SK-N-SH treated with all-trans-retinoic acid at 6 μM for 48 hours (cell line): ENCODE measurements around the gene GNA12.

ENCODE experiments used
- ATAC-seq: fragments of 200-7000 bp; cut with Tn5 transposase; 3 replicates; pipeline ENCODE4 v1.9.1; 2020; ENCODE audit warnings: mild to moderate bottlenecking, moderate library complexity
- ARNTL ChIP-seq: fragments of 450-650 bp; formaldehyde crosslinking; IDR thresholded peaks from 2 replicates; pipeline ENCODE4 v1.5.0; 2020; ENCODE audit warnings: low read depth, mild to moderate bottlenecking, moderate library complexity, borderline replicate concordance
- BACH2 ChIP-seq: fragments of 250-450 bp; sonication (Bioruptor Pico); IDR thresholded peaks from 2 replicates; pipeline ENCODE4 v1.9.0; 2021; ENCODE audit warnings: mild to moderate bottlenecking, borderline replicate concordance
- ESRRG ChIP-seq: fragments of 250-450 bp; sonication (Bioruptor Pico); IDR thresholded peaks from 2 replicates; pipeline ENCODE4 v1.6.1; 2021; ENCODE audit warnings: mild to moderate bottlenecking
- ISL1 ChIP-seq: fragments of 250-450 bp; sonication (Bioruptor Pico); IDR thresholded peaks from 2 replicates; pipeline ENCODE4 v2.1.2; 2022; ENCODE audit warnings: mild to moderate bottlenecking, moderate library complexity
- OSR1 ChIP-seq: fragments of 250-450 bp; sonication (Bioruptor Pico); IDR thresholded peaks from 2 replicates; pipeline ENCODE4 v1.8.0; 2022; ENCODE audit warnings: moderate library complexity, mild to moderate bottlenecking, inconsistent platforms
- PATZ1 ChIP-seq: fragments of 250-450 bp; sonication (Bioruptor Pico); IDR thresholded peaks from 2 replicates; pipeline ENCODE4 v1.8.0; 2020; ENCODE audit warnings: mild to moderate bottlenecking, moderate library complexity, borderline replicate concordance
- RARB ChIP-seq: fragments of 250-450 bp; sonication (Bioruptor Pico); IDR thresholded peaks from 2 replicates; pipeline ENCODE4 v1.8.0; 2021; ENCODE audit warnings: mild to moderate bottlenecking, moderate library complexity
- SNAI2 ChIP-seq: fragments of 250-450 bp; sonication (Bioruptor Pico); IDR thresholded peaks from 2 replicates; pipeline ENCODE4 v1.5.0; 2020; ENCODE audit warnings: mild to moderate bottlenecking, moderate library complexity
- TCF4 ChIP-seq: fragments of 250-450 bp; sonication (Bioruptor Pico); IDR thresholded peaks from 2 replicates; pipeline ENCODE4 v1.8.0; 2021; ENCODE audit warnings: mild to moderate bottlenecking, moderate library complexity, borderline replicate concordance
- TSHZ2 ChIP-seq: fragments of 250-450 bp; sonication (Bioruptor Pico); IDR thresholded peaks from 2 replicates; pipeline ENCODE4 v1.5.0; 2020; ENCODE audit warnings: mild to moderate bottlenecking, moderate library complexity
- ZC3H10 ChIP-seq: fragments of 250-450 bp; sonication (Bioruptor Pico); IDR thresholded peaks from 2 replicates; pipeline ENCODE4 v1.5.1; 2021; ENCODE audit warnings: mild to moderate bottlenecking, moderate library complexity
- ZFP3 ChIP-seq: fragments of 250-450 bp; sonication (Bioruptor Pico); IDR thresholded peaks from 2 replicates; pipeline ENCODE4 v1.5.0; 2020; ENCODE audit warnings: mild to moderate bottlenecking, moderate library complexity
- ZFP30 ChIP-seq: fragments of 450-650 bp; formaldehyde crosslinking; IDR thresholded peaks from 2 replicates; pipeline ENCODE4 v1.5.0; 2022; ENCODE audit warnings: mild to moderate bottlenecking, moderate library complexity
- ZNF565 ChIP-seq: fragments of 450-650 bp; formaldehyde crosslinking; conservative IDR thresholded peaks from 2 replicates; pipeline ENCODE4 v1.5.0; 2020; ENCODE audit warnings: low read depth, mild to moderate bottlenecking, moderate library complexity
- ZNF70 ChIP-seq: fragments of 450-650 bp; formaldehyde crosslinking; IDR thresholded peaks from 2 replicates; pipeline ENCODE4 v1.5.0; 2020; ENCODE audit warnings: mild to moderate bottlenecking, moderate library complexity
- ZNF8 ChIP-seq: fragments of 450-650 bp; formaldehyde crosslinking; IDR thresholded peaks from 2 replicates; pipeline ENCODE4 v1.5.0; 2020; ENCODE audit warnings: mild to moderate bottlenecking, moderate library complexity
- TF ChIP-seq, protein P1 (sequence below): fragments of 250-450 bp; sonication (Bioruptor Pico); IDR thresholded peaks from 2 replicates; pipeline ENCODE4 v1.5.1; 2020; ENCODE audit warnings: low read depth, mild to moderate bottlenecking, moderate library complexity
- TF ChIP-seq, protein P2 (sequence below): fragments of 250-450 bp; sonication (Bioruptor Pico); IDR thresholded peaks from 2 replicates; pipeline ENCODE4 v1.8.0; 2021; ENCODE audit warnings: low read depth, mild to moderate bottlenecking, moderate library complexity, borderline replicate concordance
- TF ChIP-seq, protein P3 (sequence below): fragments of 250-450 bp; sonication (Bioruptor Pico); IDR thresholded peaks from 2 replicates; pipeline ENCODE4 v1.5.1; 2021; ENCODE audit warnings: mild to moderate bottlenecking, moderate library complexity

Gene GNA12

DNA sequence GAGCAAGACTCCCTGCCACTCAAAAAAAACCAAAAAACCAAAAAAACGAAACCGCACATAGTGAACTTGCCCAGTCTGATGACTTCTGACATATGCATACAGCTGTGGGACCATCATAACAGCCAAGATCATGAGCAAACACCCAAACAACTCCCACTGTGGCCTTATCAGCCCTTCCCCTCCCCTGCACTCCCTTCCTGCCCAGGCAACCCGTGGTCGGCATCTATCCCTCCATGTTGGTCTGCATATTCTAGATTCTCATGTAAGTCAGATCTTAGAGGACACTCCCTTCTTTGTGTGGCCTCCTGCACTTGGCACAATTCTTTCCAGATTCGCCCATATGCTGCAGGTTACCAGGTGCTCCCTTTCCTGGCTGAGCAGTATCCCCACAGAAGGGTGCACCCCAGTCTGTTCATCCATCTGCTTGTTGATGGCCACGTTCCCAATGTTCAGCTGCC, 72.8 kb downstream of the GNA12 start:
- no peak for TF ChIP-seq SNAI2 (CRISPR knock-in tag)
- TF ChIP-seq ZNF70 (CRISPR knock-in tag) = no peak
- TF ChIP-seq, protein P1, sequence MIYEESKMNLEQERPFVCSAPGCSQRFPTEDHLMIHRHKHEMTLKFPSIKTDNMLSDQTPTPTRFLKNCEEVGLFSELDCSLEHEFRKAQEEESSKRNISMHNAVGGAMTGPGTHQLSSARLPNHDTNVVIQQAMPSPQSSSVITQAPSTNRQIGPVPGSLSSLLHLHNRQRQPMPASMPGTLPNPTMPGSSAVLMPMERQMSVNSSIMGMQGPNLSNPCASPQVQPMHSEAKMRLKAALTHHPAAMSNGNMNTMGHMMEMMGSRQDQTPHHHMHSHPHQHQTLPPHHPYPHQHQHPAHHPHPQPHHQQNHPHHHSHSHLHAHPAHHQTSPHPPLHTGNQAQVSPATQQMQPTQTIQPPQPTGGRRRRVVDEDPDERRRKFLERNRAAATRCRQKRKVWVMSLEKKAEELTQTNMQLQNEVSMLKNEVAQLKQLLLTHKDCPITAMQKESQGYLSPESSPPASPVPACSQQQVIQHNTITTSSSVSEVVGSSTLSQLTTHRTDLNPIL (CRISPR knock-in tag) = no peak
- no peak for TF ChIP-seq OSR1 (CRISPR knock-in tag)
- TF ChIP-seq TCF4 = no peak
- TF ChIP-seq TSHZ2 = no peak
- TF ChIP-seq ZC3H10 = no peak
- no peak for TF ChIP-seq ZFP30 (CRISPR knock-in tag)
- TF ChIP-seq, protein P2, sequence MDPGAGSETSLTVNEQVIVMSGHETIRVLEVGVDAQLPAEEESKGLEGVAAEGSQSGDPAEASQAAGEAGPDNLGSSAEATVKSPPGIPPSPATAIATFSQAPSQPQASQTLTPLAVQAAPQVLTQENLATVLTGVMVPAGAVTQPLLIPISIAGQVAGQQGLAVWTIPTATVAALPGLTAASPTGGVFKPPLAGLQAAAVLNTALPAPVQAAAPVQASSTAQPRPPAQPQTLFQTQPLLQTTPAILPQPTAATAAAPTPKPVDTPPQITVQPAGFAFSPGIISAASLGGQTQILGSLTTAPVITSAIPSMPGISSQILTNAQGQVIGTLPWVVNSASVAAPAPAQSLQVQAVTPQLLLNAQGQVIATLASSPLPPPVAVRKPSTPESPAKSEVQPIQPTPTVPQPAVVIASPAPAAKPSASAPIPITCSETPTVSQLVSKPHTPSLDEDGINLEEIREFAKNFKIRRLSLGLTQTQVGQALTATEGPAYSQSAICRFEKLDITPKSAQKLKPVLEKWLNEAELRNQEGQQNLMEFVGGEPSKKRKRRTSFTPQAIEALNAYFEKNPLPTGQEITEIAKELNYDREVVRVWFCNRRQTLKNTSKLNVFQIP = no peak
- TF ChIP-seq, protein P3, sequence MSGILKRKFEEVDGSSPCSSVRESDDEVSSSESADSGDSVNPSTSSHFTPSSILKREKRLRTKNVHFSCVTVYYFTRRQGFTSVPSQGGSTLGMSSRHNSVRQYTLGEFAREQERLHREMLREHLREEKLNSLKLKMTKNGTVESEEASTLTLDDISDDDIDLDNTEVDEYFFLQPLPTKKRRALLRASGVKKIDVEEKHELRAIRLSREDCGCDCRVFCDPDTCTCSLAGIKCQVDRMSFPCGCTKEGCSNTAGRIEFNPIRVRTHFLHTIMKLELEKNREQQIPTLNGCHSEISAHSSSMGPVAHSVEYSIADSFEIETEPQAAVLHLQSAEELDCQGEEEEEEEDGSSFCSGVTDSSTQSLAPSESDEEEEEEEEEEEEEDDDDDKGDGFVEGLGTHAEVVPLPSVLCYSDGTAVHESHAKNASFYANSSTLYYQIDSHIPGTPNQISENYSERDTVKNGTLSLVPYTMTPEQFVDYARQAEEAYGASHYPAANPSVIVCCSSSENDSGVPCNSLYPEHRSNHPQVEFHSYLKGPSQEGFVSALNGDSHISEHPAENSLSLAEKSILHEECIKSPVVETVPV (CRISPR knock-in tag) = no peak
- no peak for TF ChIP-seq ZNF565 (CRISPR knock-in tag)
- no peak for TF ChIP-seq RARB
- no peak for TF ChIP-seq ZNF8 (CRISPR knock-in tag)
- TF ChIP-seq ARNTL = no peak
- TF ChIP-seq PATZ1 (CRISPR knock-in tag) = no peak
- no peak for TF ChIP-seq BACH2 (CRISPR knock-in tag)
- no peak for TF ChIP-seq ZFP3 (CRISPR knock-in tag)
- no peak for TF ChIP-seq ISL1 (CRISPR knock-in tag)
- no peak for ATAC-seq

DNA sequence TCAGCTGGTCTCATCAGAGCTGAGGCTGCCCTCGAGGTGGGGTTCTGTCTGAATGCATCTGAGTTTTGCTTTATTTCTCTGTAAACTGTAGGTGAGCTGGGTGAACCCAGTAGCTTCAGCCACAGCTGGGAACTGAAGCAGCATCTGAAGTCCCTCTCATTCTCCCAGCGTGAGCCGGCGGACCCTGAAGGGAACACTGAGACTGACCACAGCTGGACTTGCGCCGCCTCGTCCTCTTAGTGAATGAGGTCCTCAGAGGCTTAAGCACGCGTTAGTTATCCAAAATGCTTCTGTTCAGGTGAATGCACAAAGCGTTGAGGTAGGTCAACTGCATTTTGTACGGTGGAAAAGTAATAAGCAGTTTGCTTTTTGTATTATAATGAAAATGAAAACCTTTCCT, 79.5 kb downstream of the GNA12 start:
- no peak for ATAC-seq
- no peak for TF ChIP-seq TSHZ2
- no peak for TF ChIP-seq ESRRG (CRISPR knock-in tag)
- no peak for TF ChIP-seq ZC3H10
- no peak for TF ChIP-seq ZNF565 (CRISPR knock-in tag)
- no peak for TF ChIP-seq ZFP30 (CRISPR knock-in tag)
- TF ChIP-seq OSR1 (CRISPR knock-in tag) = no peak
- TF ChIP-seq SNAI2 (CRISPR knock-in tag) = no peak
- no peak for TF ChIP-seq BACH2 (CRISPR knock-in tag)
- no peak for TF ChIP-seq PATZ1 (CRISPR knock-in tag)
- TF ChIP-seq, protein P3 (CRISPR knock-in tag) = no peak
- TF ChIP-seq, protein P2 = no peak
- no peak for TF ChIP-seq ZNF70 (CRISPR knock-in tag)
- TF ChIP-seq, protein P1 (CRISPR knock-in tag) = no peak
